ENCODE data around the gene TMEFF1. TPM values are rescaled to one million over a fixed set of nuclear protein-coding genes. Genes with fewer than 3 reads are reported as not detected.
A peak's percentile ranks its signal among the peaks of the same experiment; 100 is the strongest.
"Not testable (repeated sequence)": the region's sequence is repeated elsewhere in the genome, so short reads cannot be mapped to it uniquely, and the experiment has no call there.

The TMEFF1 gene
- total RNA-seq (2014; rRNA removed; shearing (Covaris generic)) = 0.31 and 1.2 TPM in 2 replicates

GRCh38 chr9:100472788-100473275 is at the start of gene TMEFF1:
Gene TMEFF1, plus strand, starts transcription at chr9:100473149. Its CDS starts 396 bp downstream, at chr9:100473545.
- DNase-seq (ENCODE audit: low spot score) = no peak

- no peak for DNase-seq (ENCODE audit: low spot score)
These were observed 47.2 kb upstream of the TMEFF1 start for GRCh38 chr9:100425758-100426157.

GRCh38 chr9:100426189-100426529 is 46.8 kb upstream of the TMEFF1 start:
- DNase-seq (ENCODE audit: low spot score) = no peak

- DNase-seq (ENCODE audit: low spot score) = peak; percentile 76
These were observed 46.2 kb upstream of the TMEFF1 start, which contains the start of gene MSANTD3 for GRCh38 chr9:100426530-100427365. Gene MSANTD3, plus strand, starts transcription at chr9:100427143. Its CDS starts 14,796 bp downstream, at chr9:100441939.

GRCh38 chr9:100427366-100428263 is 45.3 kb upstream of the TMEFF1 start:
- peak; percentile 56 for DNase-seq (ENCODE audit: low spot score)

GRCh38 chr9:100428871-100429654 is 43.9 kb upstream of the TMEFF1 start:
- DNase-seq (ENCODE audit: low spot score) = peak; percentile 95

GRCh38 chr9:100430286-100430940 is 42.5 kb upstream of the TMEFF1 start:
- DNase-seq (ENCODE audit: low spot score) = no peak

GRCh38 chr9:100431886-100432285 is 41.1 kb upstream of the TMEFF1 start:
- DNase-seq (ENCODE audit: low spot score) = no peak

GRCh38 chr9:100432736-100433135 is 40.2 kb upstream of the TMEFF1 start:
- no peak for DNase-seq (ENCODE audit: low spot score)

- no peak for DNase-seq (ENCODE audit: low spot score)
These were observed 36.4 kb upstream of the TMEFF1 start for GRCh38 chr9:100436571-100436970.

GRCh38 chr9:100437860-100438805 is 34.8 kb upstream of the TMEFF1 start:
- peak; percentile 63 for DNase-seq (ENCODE audit: low spot score)

- no peak for DNase-seq (ENCODE audit: low spot score)
These were observed 32.9 kb upstream of the TMEFF1 start for GRCh38 chr9:100440071-100440470.

- not testable (repeated sequence) for DNase-seq (ENCODE audit: low spot score)
These were observed 32.5 kb upstream of the TMEFF1 start for GRCh38 chr9:100440487-100440886.

- no peak for DNase-seq (ENCODE audit: low spot score)
These were observed 31.0 kb upstream of the TMEFF1 start for GRCh38 chr9:100441911-100442361.

GRCh38 chr9:100443781-100444768 is 28.9 kb upstream of the TMEFF1 start:
- DNase-seq (ENCODE audit: low spot score) = no peak

GRCh38 chr9:100445161-100445902 is 27.6 kb upstream of the TMEFF1 start:
- no peak for DNase-seq (ENCODE audit: low spot score)

- no peak for DNase-seq (ENCODE audit: low spot score)
These were observed 26.9 kb upstream of the TMEFF1 start for GRCh38 chr9:100445903-100446549.
